T-helper 2 cell treated with Interferon-gamma antibody and Interleukin-4, amounts not matched to agents 5 μg/mL and 100 μg/mL, for 36 hours (primary cell): ENCODE results near the gene RIC3.
A peak's percentile ranks its signal among the peaks of the same experiment; 100 is the strongest.

Experiments
- DNase-seq: peaks from one replicate; pipeline ENCODE4 v3.0.0; 2021; ENCODE audit warnings: low spot score
- H3K27ac Mint-ChIP-seq: one replicate; pipeline ENCODE4 v1.8.0; 2021; ENCODE audit warnings: mild to moderate bottlenecking, mixed read lengths
- H3K27me3 Mint-ChIP-seq: one replicate; pipeline ENCODE4 v1.8.0; 2021; ENCODE audit warnings: low read depth, mixed read lengths
- H3K36me3 Mint-ChIP-seq: one replicate; pipeline ENCODE4 v1.8.0; 2021; ENCODE audit warnings: low read depth, mixed read lengths
- H3K4me1 Mint-ChIP-seq: one replicate; pipeline ENCODE4 v1.8.0; 2021; ENCODE audit warnings: low read depth, mixed read lengths
- H3K4me3 Mint-ChIP-seq: one replicate; pipeline ENCODE4 v1.8.0; 2022; ENCODE audit warnings: mild to moderate bottlenecking, moderate library complexity, mixed read lengths
- H3K9me3 Mint-ChIP-seq: one replicate; pipeline ENCODE4 v1.8.0; 2021; ENCODE audit warnings: mixed read lengths

RIC3 gene

DNA sequence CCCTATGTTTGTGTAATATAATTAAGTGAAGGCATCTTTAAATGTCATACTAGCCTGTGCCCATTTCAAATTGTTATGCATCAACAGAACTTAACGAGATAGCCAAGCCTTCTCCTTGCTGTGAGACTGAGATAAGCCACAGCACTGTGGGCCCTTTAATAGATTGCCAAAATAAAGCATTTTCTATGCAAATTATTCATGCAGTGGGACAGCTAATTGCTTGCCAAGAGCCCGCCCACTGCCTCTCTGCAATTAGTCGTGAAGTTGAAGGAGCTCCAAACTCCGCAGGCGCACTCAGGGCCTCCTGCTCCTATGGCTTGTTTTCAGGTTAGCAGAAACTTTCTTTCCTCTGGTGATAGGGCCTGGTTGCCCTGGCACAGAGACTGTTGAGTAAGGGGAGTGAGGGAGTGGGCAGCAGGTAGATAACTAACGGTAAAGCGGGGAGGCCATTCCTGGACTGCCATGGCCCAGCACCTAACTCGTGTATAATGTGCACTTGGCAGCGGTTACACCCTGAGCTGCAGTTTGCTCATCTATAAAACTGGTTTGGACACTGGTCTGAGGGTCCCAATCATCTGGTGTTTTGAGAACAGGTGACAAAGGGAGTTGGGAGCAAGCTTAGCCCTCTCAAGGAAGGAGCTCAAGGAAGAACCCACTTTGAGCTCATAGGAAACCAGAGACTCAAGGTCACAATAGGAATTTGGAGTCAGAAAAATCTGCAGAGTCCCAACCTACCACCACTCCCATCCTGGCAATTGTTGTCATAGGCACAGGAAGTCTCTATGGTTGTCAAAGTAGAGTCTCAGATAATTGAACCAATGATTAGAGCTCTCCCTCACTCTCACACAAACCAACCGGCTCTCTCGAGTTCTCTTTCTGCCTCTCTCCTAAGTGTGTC, 33.9 kb upstream of the RIC3 start:
- no peaks in the 10 kb centered on the region for H3K36me3 Mint-ChIP-seq
- no peaks in the 10 kb centered on the region for H3K9me3 Mint-ChIP-seq
- no peak overlapping the region for H3K27ac Mint-ChIP-seq
- H3K27me3 Mint-ChIP-seq, result peaks cover 23% of the 10 kb centered on the region
- no peak for DNase-seq
- no peaks in the 10 kb centered on the region for H3K4me1 Mint-ChIP-seq
- no peak overlapping the region for H3K4me3 Mint-ChIP-seq

DNA sequence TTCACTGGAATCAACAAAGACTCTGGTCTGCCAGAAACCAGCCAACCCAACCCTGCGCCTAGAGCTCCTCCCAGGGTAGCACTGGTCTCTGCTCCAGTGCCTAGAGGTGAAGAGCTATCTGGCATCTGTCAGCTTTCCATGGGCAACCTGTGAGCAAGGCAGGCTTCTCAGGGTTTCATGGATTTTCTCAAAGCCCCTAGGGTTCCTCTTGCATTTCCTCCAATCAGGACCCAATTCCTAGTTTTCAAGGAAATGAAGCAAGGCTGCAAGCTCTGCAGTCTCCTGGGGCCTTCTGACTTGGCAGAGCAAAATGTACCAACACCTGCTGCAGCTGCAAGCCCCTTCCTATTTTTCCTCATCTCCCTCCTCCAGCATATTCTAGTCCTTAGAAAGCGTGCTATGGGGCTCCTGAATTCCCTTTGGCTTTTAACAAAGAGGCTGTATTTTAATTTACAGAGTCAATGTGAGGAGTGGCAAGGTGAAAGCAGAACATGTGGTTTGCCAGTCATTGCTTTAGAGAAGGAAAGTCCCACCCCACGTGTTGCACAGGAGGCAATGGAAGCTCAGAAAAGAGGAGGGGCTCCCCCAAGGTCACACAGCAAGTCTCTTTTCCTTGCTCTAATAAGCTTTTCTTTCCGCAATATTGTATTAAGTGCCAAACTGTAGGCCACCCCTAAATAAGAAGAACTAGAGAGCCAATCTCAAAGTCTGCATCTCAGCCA, 33.0 kb upstream of the RIC3 start:
- no peak overlapping the region for H3K4me3 Mint-ChIP-seq
- peaks cover 17% of the 10 kb centered on the region for H3K27me3 Mint-ChIP-seq
- DNase-seq, result no peak
- H3K27ac Mint-ChIP-seq, result no peak overlapping the region
- no peaks in the 10 kb centered on the region for H3K4me1 Mint-ChIP-seq
- no peaks in the 10 kb centered on the region for H3K36me3 Mint-ChIP-seq
- H3K9me3 Mint-ChIP-seq, result no peaks in the 10 kb centered on the region

DNA sequence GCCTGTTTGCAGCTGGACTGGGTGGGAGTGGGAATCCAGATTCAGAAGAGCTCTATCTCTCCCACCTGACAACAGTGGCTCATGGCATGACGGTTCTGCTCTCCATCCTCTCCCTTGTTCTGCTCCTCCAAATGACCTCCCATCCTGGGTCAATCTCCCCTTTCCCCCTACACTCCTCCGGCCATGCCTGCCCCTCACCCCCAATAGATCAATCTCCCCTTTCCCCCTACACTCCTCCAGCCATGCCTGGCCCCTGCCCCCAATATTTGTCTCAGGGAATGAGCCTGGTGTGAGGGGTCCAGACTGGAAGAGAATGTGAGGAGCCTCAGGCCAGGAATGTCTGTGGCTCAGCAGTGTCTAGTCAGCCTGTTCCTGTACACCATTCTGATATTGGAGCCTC, 30.9 kb upstream of the RIC3 start:
- DNase-seq, result no peak
- H3K27ac Mint-ChIP-seq, result no peak overlapping the region
- no peaks in the 10 kb centered on the region for H3K4me1 Mint-ChIP-seq
- H3K9me3 Mint-ChIP-seq, result no peaks in the 10 kb centered on the region
- no peak overlapping the region for H3K4me3 Mint-ChIP-seq
- H3K27me3 Mint-ChIP-seq, result peaks cover 10% of the 10 kb centered on the region
- no peaks in the 10 kb centered on the region for H3K36me3 Mint-ChIP-seq

DNA sequence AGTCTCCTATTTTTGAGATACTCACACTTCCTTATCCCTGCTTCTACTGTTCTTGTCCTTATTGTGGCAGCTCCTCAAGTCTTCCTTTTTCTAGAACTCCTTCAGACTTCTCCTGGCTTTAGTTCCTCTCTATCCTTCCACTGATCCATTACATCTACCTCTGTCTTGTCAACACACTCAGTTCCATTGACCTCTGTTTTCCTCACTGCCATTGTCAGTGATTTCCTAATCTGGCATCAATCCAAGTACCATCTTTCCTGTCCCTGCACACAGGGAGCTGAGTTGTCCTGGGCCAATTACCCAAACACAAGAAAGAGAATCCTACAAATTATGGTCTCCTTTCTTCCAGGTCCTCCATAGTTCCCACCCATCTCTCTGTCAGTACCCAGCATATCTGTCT, 27.9 kb upstream of the RIC3 start:
- H3K27me3 Mint-ChIP-seq, result peaks cover 10% of the 10 kb centered on the region

DNA sequence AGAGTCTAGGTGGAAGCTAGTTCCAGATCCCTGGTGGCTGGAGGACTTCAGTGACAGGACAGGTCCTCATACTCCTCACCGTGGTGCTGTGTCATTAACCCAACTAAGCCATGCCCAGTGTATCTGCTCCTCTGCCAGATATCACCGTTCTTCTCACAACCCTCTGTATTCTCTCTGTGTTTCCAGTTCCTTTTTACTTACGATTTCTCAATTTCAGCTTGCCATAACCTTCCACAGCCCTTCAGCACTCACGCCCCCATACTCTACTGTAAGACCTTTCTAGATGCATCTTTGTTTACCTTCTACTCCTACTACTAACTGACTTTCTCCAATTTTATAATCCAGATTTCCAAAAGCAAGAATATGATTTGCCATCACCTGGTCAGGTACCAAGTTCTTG, 26.1 kb upstream of the RIC3 start:
- Mint-ChIP-seq H3K9me3 (no peaks in the 10 kb centered on the region), H3K27me3 (peaks cover 10% of the 10 kb centered on the region), H3K27ac (no peak overlapping the region), H3K4me1 (no peaks in the 10 kb centered on the region), H3K4me3 (no peak overlapping the region), H3K36me3 (no peaks in the 10 kb centered on the region)
- DNase-seq, result no peak

More for the DNA sequence above, 27.9 kb upstream of the RIC3 start:
- Mint-ChIP-seq H3K9me3 (no peaks in the 10 kb centered on the region), H3K27ac (no peak overlapping the region), H3K36me3 (no peaks in the 10 kb centered on the region), H3K4me1 (no peaks in the 10 kb centered on the region), H3K4me3 (no peak overlapping the region)
- no peak for DNase-seq

DNA sequence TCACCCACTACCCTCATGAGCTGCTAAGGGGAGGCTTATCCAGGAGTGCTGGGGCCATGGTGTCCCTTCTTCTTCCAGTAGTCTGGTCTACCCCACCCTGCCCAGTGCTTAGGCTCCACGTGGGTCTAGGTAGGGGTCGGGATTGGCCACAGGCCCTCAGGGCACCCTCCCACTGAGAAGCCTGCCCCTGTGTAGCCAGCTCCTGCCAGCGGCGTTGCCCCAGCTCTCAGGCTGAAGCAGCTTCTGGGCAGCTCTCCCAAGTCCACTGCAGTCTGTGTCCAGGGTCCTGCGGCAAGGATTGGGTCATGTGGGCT, 24.0 kb upstream of the RIC3 start:
- Mint-ChIP-seq H3K27ac (no peak overlapping the region), H3K4me1 (no peaks in the 10 kb centered on the region), H3K4me3 (no peak overlapping the region), H3K9me3 (no peaks in the 10 kb centered on the region), H3K27me3 (peaks cover 6% of the 10 kb centered on the region), H3K36me3 (no peaks in the 10 kb centered on the region)
- DNase-seq, result no peak

DNA sequence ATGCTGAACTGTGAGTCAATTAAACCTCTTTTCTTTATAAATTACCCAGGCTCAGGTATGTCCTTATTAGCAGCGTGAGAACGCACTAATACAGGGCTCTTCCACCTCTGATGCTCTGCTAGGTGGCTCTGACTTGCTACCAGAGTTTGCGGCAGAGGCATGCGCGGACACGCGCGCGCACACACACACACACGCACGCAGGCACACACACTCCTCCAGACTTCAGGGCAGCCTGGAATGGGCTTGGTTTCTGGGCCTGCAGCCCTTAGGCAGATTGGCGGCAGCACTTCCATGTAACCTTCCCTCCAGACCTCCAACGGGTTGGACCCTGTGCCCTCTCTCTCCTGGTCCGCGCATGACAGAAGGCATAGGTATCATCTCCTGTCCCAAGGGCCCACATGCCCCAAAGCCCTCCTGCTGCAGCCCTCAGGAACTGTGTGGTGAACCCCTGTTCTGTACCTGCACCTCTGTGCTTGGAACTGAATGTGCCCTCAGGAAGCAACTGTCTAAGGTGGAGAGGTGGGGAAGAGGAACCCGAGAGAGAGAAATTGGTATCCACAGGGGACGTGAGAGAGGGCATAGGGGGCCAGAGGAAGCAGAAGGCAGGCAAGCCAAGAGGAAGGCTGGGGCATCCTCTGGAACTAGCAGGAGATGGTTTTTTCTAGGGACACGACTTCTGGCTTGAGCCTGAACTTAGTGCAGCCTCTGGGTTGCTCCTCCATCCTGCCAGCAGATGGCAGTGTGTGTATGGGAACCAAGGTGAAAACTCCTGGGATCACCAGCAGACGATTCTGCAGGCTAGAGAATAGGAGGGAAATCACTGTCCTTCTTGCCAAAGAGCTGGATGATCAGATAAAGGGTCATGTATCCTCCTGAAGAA, 23.4 kb upstream of the RIC3 start:
- H3K27ac Mint-ChIP-seq, result no peak overlapping the region

DNA sequence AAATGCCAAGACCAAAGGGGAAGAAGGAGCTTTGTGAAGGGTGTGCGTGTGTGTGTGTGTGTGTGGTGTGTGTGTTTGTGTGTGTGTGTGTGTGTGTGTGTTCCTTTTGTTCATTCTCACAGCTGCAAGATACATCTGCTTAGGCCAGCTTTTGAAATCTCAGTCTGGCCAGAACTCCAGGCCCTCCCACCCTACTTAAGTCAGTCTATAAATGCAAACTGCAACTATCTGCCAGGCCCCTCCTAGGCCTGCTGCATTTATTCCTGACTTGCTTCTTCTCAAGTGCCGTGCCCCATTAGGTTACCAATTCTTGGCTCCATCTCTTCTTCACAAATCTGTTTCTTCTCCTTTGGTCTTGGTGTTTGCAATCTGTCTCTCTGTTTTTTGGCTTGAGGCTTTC, 21.6 kb upstream of the RIC3 start:
- H3K36me3 Mint-ChIP-seq, result no peaks in the 10 kb centered on the region
- no peak for DNase-seq
- H3K9me3 Mint-ChIP-seq, result no peaks in the 10 kb centered on the region
- no peak overlapping the region for H3K4me3 Mint-ChIP-seq
- no peaks in the 10 kb centered on the region for H3K4me1 Mint-ChIP-seq
- no peak overlapping the region for H3K27ac Mint-ChIP-seq
- no peaks in the 10 kb centered on the region for H3K27me3 Mint-ChIP-seq

More for the DNA sequence above, 23.4 kb upstream of the RIC3 start:
- H3K36me3 Mint-ChIP-seq, result no peaks in the 10 kb centered on the region
- peaks cover 6% of the 10 kb centered on the region for H3K27me3 Mint-ChIP-seq
- H3K9me3 Mint-ChIP-seq, result no peaks in the 10 kb centered on the region
- no peaks in the 10 kb centered on the region for H3K4me1 Mint-ChIP-seq
- DNase-seq, result no peak
- no peak overlapping the region for H3K4me3 Mint-ChIP-seq

DNA sequence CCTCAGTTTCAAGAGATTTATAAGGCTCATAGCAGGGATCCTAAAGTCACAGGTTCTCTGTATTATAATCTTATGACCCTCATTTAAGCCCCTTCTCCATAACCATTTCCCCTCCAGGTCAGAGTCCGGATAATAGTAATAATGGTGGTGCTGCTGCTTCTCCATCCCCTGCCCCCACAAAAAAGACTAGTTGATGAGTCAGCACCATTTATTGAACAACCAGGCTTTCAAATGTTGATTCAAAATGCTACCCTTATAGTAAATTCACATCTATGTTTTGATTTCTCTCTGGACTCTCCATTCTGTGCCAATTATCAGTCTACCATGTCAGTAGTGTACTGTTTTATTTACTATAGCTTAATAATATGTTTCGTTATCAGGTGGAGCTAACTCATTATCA, 17.6 kb upstream of the RIC3 start:
- Mint-ChIP-seq H3K4me3 (no peak overlapping the region), H3K27ac (no peak overlapping the region), H3K4me1 (no peaks in the 10 kb centered on the region), H3K27me3 (peaks cover 4% of the 10 kb centered on the region), H3K9me3 (no peaks in the 10 kb centered on the region), H3K36me3 (no peaks in the 10 kb centered on the region)
- DNase-seq, result no peak

DNA sequence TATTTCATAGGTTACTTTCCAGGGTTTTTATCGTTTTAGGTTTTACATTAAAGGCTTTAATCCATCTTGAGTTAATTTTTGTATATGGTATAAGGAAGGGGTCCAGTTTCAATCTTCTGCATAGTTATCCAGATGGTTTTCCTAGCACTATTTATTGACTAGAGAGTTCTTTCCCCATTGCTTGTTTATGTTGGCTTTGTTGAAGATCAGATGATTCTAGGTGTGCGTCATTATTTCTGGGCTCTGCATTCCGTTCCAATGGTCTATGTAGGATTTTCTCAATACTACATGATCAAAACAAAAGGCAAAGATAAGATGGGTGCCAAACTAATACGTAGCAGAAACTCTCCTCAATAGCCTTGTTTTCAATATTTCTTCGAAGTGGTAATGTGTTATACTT, 14.3 kb upstream of the RIC3 start:
- H3K27ac Mint-ChIP-seq, result no peak overlapping the region
- DNase-seq, result no peak
- H3K36me3 Mint-ChIP-seq, result no peaks in the 10 kb centered on the region
- H3K27me3 Mint-ChIP-seq, result peaks cover 4% of the 10 kb centered on the region
- H3K9me3 Mint-ChIP-seq, result no peaks in the 10 kb centered on the region
- no peak overlapping the region for H3K4me3 Mint-ChIP-seq
- no peaks in the 10 kb centered on the region for H3K4me1 Mint-ChIP-seq

DNA sequence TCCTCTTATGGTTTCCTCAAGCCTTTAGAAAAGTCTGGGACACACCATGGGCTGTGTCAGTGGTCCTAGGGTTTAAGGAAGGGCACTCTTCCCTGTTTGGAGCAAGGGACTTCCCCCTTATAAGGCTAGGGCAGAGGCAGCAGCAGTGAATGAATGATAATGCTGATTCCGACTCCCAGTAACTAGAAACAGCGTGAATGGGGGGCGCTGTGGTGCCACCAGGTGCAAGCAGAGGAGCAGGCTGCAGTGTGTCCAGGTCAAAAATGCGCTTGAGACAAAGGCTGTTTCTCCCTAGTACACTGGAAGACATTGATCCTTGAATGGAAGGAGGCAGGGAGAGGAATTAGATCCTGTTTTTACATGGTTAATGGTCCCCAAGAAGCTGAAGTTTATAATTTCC, 11.6 kb upstream of the RIC3 start:
- no peak overlapping the region for H3K4me3 Mint-ChIP-seq
- no peak for DNase-seq
- no peaks in the 10 kb centered on the region for H3K9me3 Mint-ChIP-seq
- H3K27me3 Mint-ChIP-seq, result peaks cover 4% of the 10 kb centered on the region
- H3K27ac Mint-ChIP-seq, result no peak overlapping the region
- no peaks in the 10 kb centered on the region for H3K4me1 Mint-ChIP-seq
- H3K36me3 Mint-ChIP-seq, result no peaks in the 10 kb centered on the region

DNA sequence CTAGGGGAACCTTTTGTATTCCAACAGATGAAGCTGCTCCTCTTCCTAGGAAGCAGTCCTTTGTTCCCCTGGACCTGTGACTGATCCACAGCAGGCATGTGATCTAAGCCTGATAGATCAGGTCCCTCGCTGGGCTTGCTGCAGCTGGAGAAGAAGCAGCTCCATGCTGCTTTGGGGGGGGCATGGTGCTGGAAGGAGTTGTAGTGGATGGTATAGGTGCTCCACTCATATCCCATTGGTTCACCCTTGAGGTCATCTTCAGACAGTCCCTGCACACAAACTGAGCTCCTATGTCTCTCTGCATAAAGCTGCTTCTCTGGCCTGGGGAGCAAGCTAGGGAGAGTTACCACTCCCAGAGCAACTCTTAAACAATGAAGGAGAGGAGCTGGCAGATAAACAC, 9.5 kb upstream of the RIC3 start:
- no peak for DNase-seq
- no peak overlapping the region for H3K27ac Mint-ChIP-seq
- H3K4me3 Mint-ChIP-seq, result no peak overlapping the region
- H3K4me1 Mint-ChIP-seq, result no peaks in the 10 kb centered on the region
- H3K27me3 Mint-ChIP-seq, result peaks cover 4% of the 10 kb centered on the region
- H3K36me3 Mint-ChIP-seq, result no peaks in the 10 kb centered on the region
- H3K9me3 Mint-ChIP-seq, result no peaks in the 10 kb centered on the region

DNA sequence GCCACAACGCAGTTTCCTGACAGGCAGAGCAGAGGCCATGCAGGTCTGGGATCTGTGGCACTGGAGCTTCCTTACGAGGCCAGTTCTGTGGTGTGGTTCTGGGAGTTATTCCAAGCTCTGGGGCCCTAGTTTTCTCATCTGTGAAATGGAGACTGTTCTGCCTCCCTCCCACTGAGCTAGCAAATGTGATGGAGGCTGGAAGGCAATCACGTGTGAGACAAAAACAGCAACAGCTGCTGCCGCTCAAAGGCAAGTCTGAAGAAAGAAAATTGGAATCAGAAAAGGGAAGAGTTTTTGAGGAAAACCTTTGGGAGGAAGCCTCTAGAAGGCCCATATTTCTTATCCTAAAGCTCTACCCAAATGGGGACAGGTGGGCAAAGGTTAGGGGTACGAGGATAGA, 8.3 kb upstream of the RIC3 start:
- DNase-seq, result no peak
- Mint-ChIP-seq H3K27me3 (peaks cover 2% of the 10 kb centered on the region), H3K9me3 (no peaks in the 10 kb centered on the region), H3K4me1 (no peaks in the 10 kb centered on the region), H3K4me3 (no peak overlapping the region), H3K27ac (no peak overlapping the region), H3K36me3 (no peaks in the 10 kb centered on the region)

DNA sequence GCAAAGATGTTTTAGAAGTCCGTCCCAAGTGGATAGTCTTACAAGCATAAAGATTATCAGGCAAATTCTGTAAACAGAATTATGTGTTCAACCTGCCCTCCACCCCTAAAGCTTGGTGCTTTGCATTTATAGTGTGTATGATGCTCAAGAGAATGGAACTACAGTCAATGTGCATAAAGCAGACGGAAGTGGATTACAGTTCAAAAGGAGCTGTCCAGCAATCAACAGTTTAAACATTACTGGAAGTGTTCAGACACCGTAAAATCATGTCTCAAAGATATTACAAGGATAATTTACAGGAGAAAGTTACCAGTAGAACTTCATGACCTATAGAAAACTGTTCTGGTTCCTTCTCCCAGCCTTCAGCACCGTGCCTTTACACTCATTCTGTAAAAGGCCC, 1.0 kb downstream of the RIC3 start:
- DNase-seq, result no peak
- Mint-ChIP-seq H3K36me3 (no peaks in the 10 kb centered on the region), H3K27me3 (peaks cover 36% of the 10 kb centered on the region), H3K9me3 (no peaks in the 10 kb centered on the region), H3K4me3 (peak overlapping the region; percentile 77), H3K4me1 (peaks cover 4% of the 10 kb centered on the region), H3K27ac (no peak overlapping the region)
